Tongue (tissue), 1 donor: Measurements from ENCODE around the gene ZNF570. TPM values are rescaled to one million over a fixed set of nuclear protein-coding genes. Genes with fewer than 3 reads are reported as not detected.

ENCODE experiments used
- total RNA-seq: library from RNA; depleted of rRNA; stranded (reverse); fragments of >200 nt; gene quantifications from one replicate; pipeline ENCODE4 v1.2.3, GENCODE V29; 2014

ZNF570 gene
- total RNA-seq, 1 donor from 2014 or later, result 10.9 TPM

Other genes starting within 250 kb of the ZNF570 start
- gene ZNF527, start 98.3 kb upstream of the ZNF570 start, total RNA-seq, result 11.6 TPM
- 14.8 TPM for gene ZNF569, start 1.9 kb upstream of the ZNF570 start, total RNA-seq
- gene ZNF793, start 37.6 kb downstream of the ZNF570 start, total RNA-seq, result 8.7 TPM
- 7.9 TPM for gene ZNF571, start 125.4 kb downstream of the ZNF570 start, total RNA-seq
- gene ZNF540, start 125.5 kb downstream of the ZNF570 start, total RNA-seq, result 2.5 TPM
- gene ZFP30, start 186.1 kb downstream of the ZNF570 start, total RNA-seq, result 36.4 TPM